Cardiac muscle cell (in vitro differentiated cells and primary cell): ENCODE results near the gene XDH. TPM values are rescaled to one million over a fixed set of nuclear protein-coding genes. Genes with fewer than 3 reads are reported as not detected.

ENCODE experiments used
- DNase-seq, 2 donors: peaks; one replicate each; pipeline versions ENCODE4 v3.0.0 to v3.0.0-alpha.2; 2010 to 2017; ENCODE audit warnings: low read depth in 1 of 2, low spot score in 1 of 2
- H3K27ac ChIP-seq: fragments of 200-600 bp; sonication (generic); 2 replicates; pipeline ENCODE4 v1.5.1; 2016
- H3K27me3 ChIP-seq: fragments of 200-600 bp; sonication (generic); 2 replicates; pipeline ENCODE4 v1.6.0; 2016; ENCODE audit warnings: control low read depth
- H3K36me3 ChIP-seq: fragments of 200-600 bp; sonication (generic); 2 replicates; pipeline ENCODE4 v1.5.1; 2016; ENCODE audit warnings: control low read depth
- H3K4me1 ChIP-seq: fragments of 200-600 bp; sonication (generic); 2 replicates; pipeline ENCODE4 v1.8.1; 2017; ENCODE audit warnings: low read depth, mild to moderate bottlenecking, mixed run types
- H3K4me3 ChIP-seq: fragments of 200-600 bp; sonication (generic); 2 replicates; pipeline ENCODE4 v1.5.1; 2016; ENCODE audit warnings: mild to moderate bottlenecking
- H3K9me3 ChIP-seq: fragments of 200-600 bp; sonication (generic); 2 replicates; pipeline ENCODE4 v1.5.1; 2017; ENCODE audit warnings: low read depth, mild to moderate bottlenecking, control low read depth
- CTCF ChIP-seq: IDR thresholded peaks from 2 replicates; pipeline ENCODE4 v1.5.1; 2012; ENCODE audit warnings: low read depth, mild to moderate bottlenecking, low read length
- polyA plus RNA-seq: library from polyadenylated mRNA; unstranded; fragments of >200 nt; fragmentation: Nextera tagmentation; extraction: Ambion mirVana; gene quantifications from 2 replicates; pipeline ENCODE4 v1.2.1, GENCODE V29; 2016
- total RNA-seq: library from RNA; depleted of rRNA; stranded (reverse); fragments of >200 nt; gene quantifications from 2 replicates; pipeline ENCODE4 v1.2.3, GENCODE V29; 2016

The XDH gene
- total and polyA plus RNA-seq, 2 experiments from 2014 or later = 0.17 to 0.69 TPM

GRCh38 chr2:31332521-31332920, 82.0 kb downstream of the XDH start:
- DNase-seq = no peak
- H3K4me3 ChIP-seq = no peak overlapping the region
- H3K27ac ChIP-seq = no peak overlapping the region
- H3K27me3 ChIP-seq = no peaks in the 10 kb centered on the region
- TF ChIP-seq CTCF = no peak
- H3K9me3 ChIP-seq = no peaks in the 10 kb centered on the region
- no peaks in the 10 kb centered on the region for H3K36me3 ChIP-seq
- H3K4me1 ChIP-seq = peaks cover 4% of the 10 kb centered on the region

- H3K4me1 ChIP-seq = peaks cover 4% of the 10 kb centered on the region
- no peak for TF ChIP-seq CTCF
- H3K4me3 ChIP-seq = no peak overlapping the region
- H3K27me3 ChIP-seq = no peaks in the 10 kb centered on the region
- no peak for DNase-seq
- H3K9me3 ChIP-seq = no peaks in the 10 kb centered on the region
- no peak overlapping the region for H3K27ac ChIP-seq
- H3K36me3 ChIP-seq = no peaks in the 10 kb centered on the region
Observed at GRCh38 chr2:31331156-31331555, 83.4 kb downstream of the XDH start.

- Histone ChIP-seq H3K9me3 (no peaks in the 10 kb centered on the region), H3K27ac (no peak overlapping the region), H3K4me3 (no peak overlapping the region), H3K27me3 (no peaks in the 10 kb centered on the region), H3K36me3 (no peaks in the 10 kb centered on the region), H3K4me1 (peaks cover 4% of the 10 kb centered on the region)
- DNase-seq = no peak
- TF ChIP-seq CTCF = no peak
Observed at GRCh38 chr2:31329081-31329625, 85.4 kb downstream of the XDH start.

GRCh38 chr2:31328026-31328425, 86.5 kb downstream of the XDH start:
- Histone ChIP-seq H3K36me3 (no peaks in the 10 kb centered on the region), H3K4me1 (peaks cover 4% of the 10 kb centered on the region), H3K27me3 (no peaks in the 10 kb centered on the region), H3K4me3 (no peak overlapping the region), H3K27ac (no peak overlapping the region), H3K9me3 (no peaks in the 10 kb centered on the region)
- TF ChIP-seq CTCF = no peak
- no peak for DNase-seq

- peaks cover 4% of the 10 kb centered on the region for H3K4me1 ChIP-seq
- H3K9me3 ChIP-seq = no peaks in the 10 kb centered on the region
- no peak for DNase-seq
- no peak overlapping the region for H3K27ac ChIP-seq
- H3K36me3 ChIP-seq = no peaks in the 10 kb centered on the region
- H3K4me3 ChIP-seq = no peak overlapping the region
- TF ChIP-seq CTCF = no peak
- H3K27me3 ChIP-seq = no peaks in the 10 kb centered on the region
Observed at GRCh38 chr2:31327505-31327904, 87.0 kb downstream of the XDH start.
